DOHH2 (cell line): ENCODE measurements around the gene SFPQ.
"Not testable (repeated sequence)": the region's sequence is repeated elsewhere in the genome, so short reads cannot be mapped to it uniquely, and the experiment has no call there.

ENCODE experiments used
- H3F3A ChIP-seq: fragments of 200-600 bp; sonication (generic), shearing (Covaris generic); 2 replicates; pipeline ENCODE4 v1.6.0; 2016; ENCODE audit warnings: antibody characterized with exemption, mild to moderate bottlenecking; ENCODE audit not compliant: control insufficient read depth, insufficient read depth
- H3K27ac ChIP-seq: fragments of 200-600 bp; sonication (generic); 2 replicates; pipeline ENCODE4 v1.5.1; 2014; ENCODE audit warnings: low read depth, mild to moderate bottlenecking, low read length, moderate library complexity
- H3K27me3 ChIP-seq: fragments of 200-600 bp; sonication (generic); 2 replicates; pipeline ENCODE4 v1.6.1; 2014; ENCODE audit warnings: mild to moderate bottlenecking, low read length, mixed read lengths; ENCODE audit not compliant: control insufficient read depth
- H3K36me3 ChIP-seq: fragments of 200-600 bp; sonication (generic); 2 replicates; pipeline ENCODE4 v1.6.1; 2014; ENCODE audit warnings: mild to moderate bottlenecking, low read length, moderate library complexity, mixed read lengths; ENCODE audit not compliant: control insufficient read depth
- H3K4me1 ChIP-seq: fragments of 200-600 bp; sonication (generic); 2 replicates; pipeline ENCODE4 v1.6.1; 2014; ENCODE audit warnings: mild to moderate bottlenecking, low read length, mixed read lengths; ENCODE audit not compliant: control insufficient read depth
- H3K4me2 ChIP-seq: fragments of 200-600 bp; sonication (generic); 2 replicates; pipeline ENCODE4 v1.6.0; 2014; ENCODE audit warnings: mild to moderate bottlenecking, low read length, moderate library complexity
- H3K4me3 ChIP-seq: fragments of 200-600 bp; sonication (generic); 2 replicates; pipeline ENCODE4 v1.5.1; 2014; ENCODE audit warnings: mild to moderate bottlenecking, low read length, mixed read lengths
- H3K79me2 ChIP-seq: fragments of 200-600 bp; sonication (generic); 2 replicates; pipeline ENCODE4 v1.6.1; 2014; ENCODE audit warnings: mild to moderate bottlenecking, low read length, mixed read lengths; ENCODE audit not compliant: control insufficient read depth
- H3K9me2 ChIP-seq: fragments of 200-600 bp; sonication (generic); replicated peaks from 2 replicates; pipeline ENCODE4 v1.6.1; 2014; ENCODE audit warnings: mild to moderate bottlenecking, low read length, mixed read lengths; ENCODE audit not compliant: control insufficient read depth
- H3K9me3 ChIP-seq: fragments of 200-600 bp; sonication (generic); 2 replicates; pipeline ENCODE4 v1.6.1; 2014; ENCODE audit warnings: antibody characterized with exemption, low read length, mixed read lengths; ENCODE audit not compliant: control insufficient read depth, insufficient read depth
- H4K20me1 ChIP-seq: fragments of 200-600 bp; sonication (generic); 2 replicates; pipeline ENCODE4 v1.6.0; 2014; ENCODE audit warnings: low read depth, mild to moderate bottlenecking, antibody characterized with exemption, low read length, moderate library complexity; ENCODE audit not compliant: control insufficient read depth, insufficient read depth
- EZH2phosphoT487 ChIP-seq: fragments of 200-600 bp; sonication (generic); IDR thresholded peaks from 2 replicates; pipeline ENCODE4 v1.6.1; 2017; ENCODE audit warnings: borderline replicate concordance, mild to moderate bottlenecking, antibody characterized with exemption, low read length, moderate library complexity, mixed read lengths
- TF ChIP-seq, protein P1 (sequence below): fragments of 200-600 bp; sonication (generic); IDR thresholded peaks from one replicate; pipeline ENCODE4 v1.5.1; 2014; ENCODE audit warnings: antibody characterized with exemption, mild to moderate bottlenecking, low read depth, low read length; ENCODE audit not compliant: poor library complexity, severe bottlenecking

The SFPQ gene, protein sequence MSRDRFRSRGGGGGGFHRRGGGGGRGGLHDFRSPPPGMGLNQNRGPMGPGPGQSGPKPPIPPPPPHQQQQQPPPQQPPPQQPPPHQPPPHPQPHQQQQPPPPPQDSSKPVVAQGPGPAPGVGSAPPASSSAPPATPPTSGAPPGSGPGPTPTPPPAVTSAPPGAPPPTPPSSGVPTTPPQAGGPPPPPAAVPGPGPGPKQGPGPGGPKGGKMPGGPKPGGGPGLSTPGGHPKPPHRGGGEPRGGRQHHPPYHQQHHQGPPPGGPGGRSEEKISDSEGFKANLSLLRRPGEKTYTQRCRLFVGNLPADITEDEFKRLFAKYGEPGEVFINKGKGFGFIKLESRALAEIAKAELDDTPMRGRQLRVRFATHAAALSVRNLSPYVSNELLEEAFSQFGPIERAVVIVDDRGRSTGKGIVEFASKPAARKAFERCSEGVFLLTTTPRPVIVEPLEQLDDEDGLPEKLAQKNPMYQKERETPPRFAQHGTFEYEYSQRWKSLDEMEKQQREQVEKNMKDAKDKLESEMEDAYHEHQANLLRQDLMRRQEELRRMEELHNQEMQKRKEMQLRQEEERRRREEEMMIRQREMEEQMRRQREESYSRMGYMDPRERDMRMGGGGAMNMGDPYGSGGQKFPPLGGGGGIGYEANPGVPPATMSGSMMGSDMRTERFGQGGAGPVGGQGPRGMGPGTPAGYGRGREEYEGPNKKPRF

DNA sequence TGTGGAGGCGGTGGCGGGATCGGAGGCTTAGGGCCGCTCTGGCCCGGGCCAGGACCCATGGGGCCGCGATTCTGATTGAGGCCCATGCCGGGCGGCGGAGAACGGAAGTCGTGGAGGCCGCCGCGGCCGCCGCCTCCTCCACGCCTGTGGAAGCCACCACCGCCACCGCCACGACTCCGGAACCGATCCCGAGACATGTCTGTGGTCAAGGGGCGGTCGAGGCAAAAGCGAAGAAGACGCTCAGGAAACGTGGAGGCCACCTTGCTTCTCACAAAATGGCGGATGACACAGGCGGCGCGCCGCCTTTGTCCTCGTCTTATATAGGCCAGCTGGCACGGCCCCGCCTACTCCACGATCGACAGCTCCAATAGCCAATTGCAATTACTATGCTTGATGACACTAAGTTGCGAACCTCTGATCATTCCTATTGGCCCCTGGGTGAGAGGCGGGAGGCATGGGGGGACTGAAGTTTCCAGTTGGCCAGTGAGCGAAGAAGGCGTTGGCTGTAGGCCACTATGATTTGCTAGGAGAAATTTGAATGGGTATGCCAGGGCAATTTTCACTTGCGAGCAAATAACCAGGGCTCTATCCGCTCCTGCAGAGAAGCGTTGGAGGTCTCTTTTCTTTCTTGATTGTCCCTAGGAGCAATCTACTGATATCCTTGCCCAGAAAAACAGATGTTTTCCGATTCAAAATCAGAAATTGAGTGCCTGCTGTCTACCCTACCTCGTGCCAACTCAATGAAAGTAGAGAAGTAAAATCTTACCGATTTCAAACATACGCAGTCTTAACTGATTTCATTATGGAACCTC, at the start of gene SFPQ:
TSS of gene SFPQ (minus strand) at position 293 of the 812 bp plus-strand sequence. CDS start at position 197, 96 bp downstream.
- Histone ChIP-seq H3K27me3 (no peaks in the 10 kb centered on the region), H3K9me3 (no peaks in the 10 kb centered on the region), H3K4me1 (peaks cover 33% of the 10 kb centered on the region), H3K4me2 (peak within 1 kb of the TSS; percentile 94), H3K79me2 (peaks cover 55% of the 10 kb centered on the region), H3K9me2 (no peaks in the 10 kb centered on the region), H3K27ac (peak within 1 kb of the TSS; percentile 75), H3K4me3 (peak within 1 kb of the TSS; percentile 93), H4K20me1 (peaks cover 36% of the 10 kb centered on the region), H3K36me3 (peaks cover 48% of the 10 kb centered on the region), H3F3A (peaks cover 24% of the 10 kb centered on the region)
- TF ChIP-seq, protein P1, sequence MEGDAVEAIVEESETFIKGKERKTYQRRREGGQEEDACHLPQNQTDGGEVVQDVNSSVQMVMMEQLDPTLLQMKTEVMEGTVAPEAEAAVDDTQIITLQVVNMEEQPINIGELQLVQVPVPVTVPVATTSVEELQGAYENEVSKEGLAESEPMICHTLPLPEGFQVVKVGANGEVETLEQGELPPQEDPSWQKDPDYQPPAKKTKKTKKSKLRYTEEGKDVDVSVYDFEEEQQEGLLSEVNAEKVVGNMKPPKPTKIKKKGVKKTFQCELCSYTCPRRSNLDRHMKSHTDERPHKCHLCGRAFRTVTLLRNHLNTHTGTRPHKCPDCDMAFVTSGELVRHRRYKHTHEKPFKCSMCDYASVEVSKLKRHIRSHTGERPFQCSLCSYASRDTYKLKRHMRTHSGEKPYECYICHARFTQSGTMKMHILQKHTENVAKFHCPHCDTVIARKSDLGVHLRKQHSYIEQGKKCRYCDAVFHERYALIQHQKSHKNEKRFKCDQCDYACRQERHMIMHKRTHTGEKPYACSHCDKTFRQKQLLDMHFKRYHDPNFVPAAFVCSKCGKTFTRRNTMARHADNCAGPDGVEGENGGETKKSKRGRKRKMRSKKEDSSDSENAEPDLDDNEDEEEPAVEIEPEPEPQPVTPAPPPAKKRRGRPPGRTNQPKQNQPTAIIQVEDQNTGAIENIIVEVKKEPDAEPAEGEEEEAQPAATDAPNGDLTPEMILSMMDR = no peak
- TF ChIP-seq EZH2phosphoT487 = no peak

DNA sequence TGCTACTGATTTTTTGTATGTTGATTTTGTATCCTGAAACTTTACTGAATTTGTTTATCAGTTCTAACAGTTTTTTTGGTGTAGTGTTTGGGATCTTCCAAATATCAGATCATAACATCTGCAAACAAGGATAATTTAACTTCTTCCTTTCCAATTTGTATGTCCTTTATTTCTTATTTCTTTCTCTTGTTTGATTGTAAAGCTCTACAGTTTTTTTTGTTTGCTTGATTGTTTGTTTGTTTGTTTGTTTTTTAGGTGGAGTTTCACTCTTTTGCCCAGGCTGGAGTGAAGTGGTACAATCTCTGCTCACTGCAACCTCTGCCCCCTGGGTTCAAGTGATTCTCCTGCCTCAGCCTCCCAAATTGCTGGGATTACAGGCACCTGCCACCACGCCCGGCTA, 43.8 kb upstream of the SFPQ start:
- not testable (repeated sequence) for H4K20me1 ChIP-seq, H3K4me2 ChIP-seq, H3K27ac ChIP-seq, H3K36me3 ChIP-seq, H3K9me2 ChIP-seq, H3K9me3 ChIP-seq, H3K4me3 ChIP-seq, H3F3A ChIP-seq, H3K79me2 ChIP-seq, H3K4me1 ChIP-seq, H3K27me3 ChIP-seq

DNA sequence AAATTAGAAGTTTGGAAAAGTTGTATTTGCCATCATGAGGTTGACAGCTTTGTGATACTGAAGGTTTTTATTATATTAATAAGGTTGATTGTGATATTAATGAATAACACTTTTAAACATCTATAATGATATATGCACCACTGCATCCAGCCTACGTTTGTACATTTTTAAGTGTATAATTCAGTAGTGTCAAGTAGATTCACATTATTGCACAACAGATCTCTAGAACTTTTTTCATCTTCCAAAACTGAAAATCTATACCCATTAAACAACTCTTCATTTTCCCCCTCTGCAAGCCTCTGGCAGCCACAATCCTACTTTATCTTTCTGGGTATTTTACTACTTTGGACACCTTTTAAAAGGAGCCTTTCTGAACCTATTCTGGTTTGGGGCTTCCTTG, 38.3 kb upstream of the SFPQ start:
- H4K20me1 ChIP-seq = no peaks in the 10 kb centered on the region
- no peaks in the 10 kb centered on the region for H3K27me3 ChIP-seq
- TF ChIP-seq EZH2phosphoT487 = no peak
- TF ChIP-seq, protein P1 = no peak
- H3K9me2 ChIP-seq = no peaks in the 10 kb centered on the region
- no peaks in the 10 kb centered on the region for H3K36me3 ChIP-seq
- no peaks in the 10 kb centered on the region for H3K4me1 ChIP-seq
- no peaks in the 10 kb centered on the region for H3K79me2 ChIP-seq
- peaks cover 4% of the 10 kb centered on the region; the same call in 1 of the 2 replicates for H3K9me3 ChIP-seq
- H3F3A ChIP-seq = no peaks in the 10 kb centered on the region
- H3K4me3 ChIP-seq = no peak overlapping the region
- H3K27ac ChIP-seq = no peak overlapping the region
- no peak overlapping the region for H3K4me2 ChIP-seq
